Progenitor cell of endocrine pancreas (in vitro differentiated cells): ENCODE data around the gene CACNA2D4. TPM values are rescaled to one million over a fixed set of nuclear protein-coding genes. Genes with fewer than 3 reads are reported as not detected.
A peak's percentile ranks its signal among the peaks of the same experiment; 100 is the strongest.

ENCODE experiments used
- DNase-seq: peaks from one replicate; pipeline ENCODE4 v3.0.0; 2021; ENCODE audit warnings: low spot score; ENCODE audit not compliant: unreplicated experiment
- H3K27ac Mint-ChIP-seq: 2 replicates; pipeline ENCODE4 v1.8.0; 2021; ENCODE audit warnings: mild to moderate bottlenecking, moderate library complexity, mixed read lengths
- H3K27me3 Mint-ChIP-seq: 2 replicates; pipeline ENCODE4 v1.8.0; 2021; ENCODE audit warnings: mixed read lengths
- H3K36me3 Mint-ChIP-seq: 2 replicates; pipeline ENCODE4 v1.8.0; 2022; ENCODE audit warnings: mixed read lengths; ENCODE audit not compliant: insufficient read depth
- H3K4me1 Mint-ChIP-seq: 2 replicates; pipeline ENCODE4 v1.8.0; 2021; ENCODE audit warnings: low read depth, mixed read lengths
- H3K4me3 Mint-ChIP-seq: 2 replicates; pipeline ENCODE4 v1.8.0; 2021; ENCODE audit warnings: low read depth, mild to moderate bottlenecking, moderate library complexity, mixed read lengths
- H3K9me3 Mint-ChIP-seq: 2 replicates; pipeline ENCODE4 v1.8.0; 2021; ENCODE audit warnings: low read depth, mixed read lengths
- total RNA-seq: library from RNA; stranded (reverse); gene quantifications from 2 replicates; pipeline ENCODE4 v1.2.1, GENCODE V29; 2021
- TF ChIP-seq, protein P1 (sequence below): fragments of 200-600 bp; sonication (generic); IDR thresholded peaks from one replicate; pipeline ENCODE4 v1.5.0; 2021; ENCODE audit warnings: antibody characterized with exemption, mild to moderate bottlenecking; ENCODE audit not compliant: unreplicated experiment

Gene CACNA2D4
- total RNA-seq, 1 donor from 2014 or later: 0.34 TPM

DNA sequence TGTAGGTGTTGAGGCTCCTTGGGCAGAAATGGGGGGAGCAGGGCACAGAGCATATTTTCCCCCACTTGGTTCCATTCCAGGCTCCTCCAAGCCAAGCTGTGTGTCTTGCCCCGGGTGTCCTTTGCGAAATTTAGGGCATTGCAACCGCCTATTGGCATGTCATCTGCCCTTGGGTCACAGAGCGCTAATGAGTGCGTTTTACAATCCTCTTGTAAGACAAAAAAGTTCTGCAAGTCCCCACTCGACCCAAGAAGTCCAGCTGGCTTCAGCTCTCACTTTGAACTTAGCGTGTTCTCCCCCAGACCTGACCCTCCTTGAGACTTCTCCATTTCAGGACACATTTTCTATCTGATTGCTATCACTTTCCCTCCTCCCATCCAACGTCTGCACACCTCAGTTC lies 104.2 kb downstream of the CACNA2D4 start:
- Mint-ChIP-seq H3K9me3 (no peaks in the 10 kb centered on the region), H3K4me3 (no peak overlapping the region), H3K36me3 (no peaks in the 10 kb centered on the region), H3K27ac (no peak overlapping the region), H3K4me1 (peaks cover 13% of the 10 kb centered on the region), H3K27me3 (peaks cover 26% of the 10 kb centered on the region)
- TF ChIP-seq, protein P1, sequence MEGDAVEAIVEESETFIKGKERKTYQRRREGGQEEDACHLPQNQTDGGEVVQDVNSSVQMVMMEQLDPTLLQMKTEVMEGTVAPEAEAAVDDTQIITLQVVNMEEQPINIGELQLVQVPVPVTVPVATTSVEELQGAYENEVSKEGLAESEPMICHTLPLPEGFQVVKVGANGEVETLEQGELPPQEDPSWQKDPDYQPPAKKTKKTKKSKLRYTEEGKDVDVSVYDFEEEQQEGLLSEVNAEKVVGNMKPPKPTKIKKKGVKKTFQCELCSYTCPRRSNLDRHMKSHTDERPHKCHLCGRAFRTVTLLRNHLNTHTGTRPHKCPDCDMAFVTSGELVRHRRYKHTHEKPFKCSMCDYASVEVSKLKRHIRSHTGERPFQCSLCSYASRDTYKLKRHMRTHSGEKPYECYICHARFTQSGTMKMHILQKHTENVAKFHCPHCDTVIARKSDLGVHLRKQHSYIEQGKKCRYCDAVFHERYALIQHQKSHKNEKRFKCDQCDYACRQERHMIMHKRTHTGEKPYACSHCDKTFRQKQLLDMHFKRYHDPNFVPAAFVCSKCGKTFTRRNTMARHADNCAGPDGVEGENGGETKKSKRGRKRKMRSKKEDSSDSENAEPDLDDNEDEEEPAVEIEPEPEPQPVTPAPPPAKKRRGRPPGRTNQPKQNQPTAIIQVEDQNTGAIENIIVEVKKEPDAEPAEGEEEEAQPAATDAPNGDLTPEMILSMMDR: no peak
- no peak for DNase-seq

DNA sequence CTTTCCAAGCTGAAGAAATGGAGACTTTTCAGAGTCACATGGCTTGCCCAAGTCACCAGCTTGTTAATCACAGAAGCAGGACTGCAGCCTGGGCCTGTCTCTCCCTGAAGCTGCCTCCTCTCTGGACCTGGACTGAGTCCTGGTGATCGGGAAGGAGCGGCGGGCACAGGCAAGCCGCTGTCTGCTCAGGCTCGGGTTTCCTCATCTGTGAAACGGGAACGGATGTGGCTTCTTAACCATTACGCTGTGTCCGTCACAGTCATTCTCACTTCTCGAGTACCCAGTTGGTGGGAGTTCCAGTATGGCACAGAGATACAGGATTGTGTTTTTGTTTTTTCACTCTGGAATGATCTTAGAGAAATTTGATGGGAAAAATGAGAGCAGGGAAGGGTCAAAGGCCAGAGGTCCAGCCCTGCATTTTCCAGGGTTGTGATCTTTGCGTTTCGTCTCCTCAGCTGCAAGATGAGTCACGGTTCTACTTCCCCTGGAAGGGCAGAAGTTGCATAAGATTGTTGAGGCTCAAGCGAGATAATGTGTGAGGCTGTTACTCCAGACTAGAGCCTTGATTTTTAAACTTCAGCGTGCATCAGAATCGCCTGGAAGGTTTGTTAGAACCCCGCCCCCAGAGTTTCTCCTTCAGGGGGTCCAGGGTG lies 105.7 kb downstream of the CACNA2D4 start:
- peaks cover 10% of the 10 kb centered on the region for H3K4me1 Mint-ChIP-seq
- H3K27me3 Mint-ChIP-seq: peaks cover 22% of the 10 kb centered on the region
- H3K4me3 Mint-ChIP-seq: no peak overlapping the region
- H3K27ac Mint-ChIP-seq: no peak overlapping the region
- no peaks in the 10 kb centered on the region for H3K9me3 Mint-ChIP-seq
- H3K36me3 Mint-ChIP-seq: no peaks in the 10 kb centered on the region
- no peak for DNase-seq
- TF ChIP-seq, protein P1: no peak

DNA sequence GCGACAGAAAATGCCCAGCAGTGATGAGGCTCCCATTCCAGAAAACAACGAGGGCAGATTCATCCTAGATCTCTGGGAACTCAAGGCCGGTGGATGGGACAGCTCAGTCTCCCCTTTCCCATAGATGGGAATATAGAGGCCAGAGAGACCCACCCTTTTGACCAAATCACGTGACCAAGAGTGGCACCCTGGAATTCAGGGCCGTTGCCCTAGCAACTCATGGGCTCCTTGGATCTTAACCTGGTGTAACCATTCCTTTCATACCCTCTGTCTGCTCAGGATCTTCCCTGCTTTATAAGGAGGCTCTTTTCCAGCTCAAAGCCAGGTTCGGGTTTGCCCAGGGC lies 106.5 kb downstream of the CACNA2D4 start:
- peaks cover 10% of the 10 kb centered on the region for H3K4me1 Mint-ChIP-seq
- TF ChIP-seq, protein P1: no peak
- H3K36me3 Mint-ChIP-seq: no peaks in the 10 kb centered on the region
- H3K27me3 Mint-ChIP-seq: peaks cover 22% of the 10 kb centered on the region
- no peak overlapping the region for H3K4me3 Mint-ChIP-seq
- no peaks in the 10 kb centered on the region for H3K9me3 Mint-ChIP-seq
- peak overlapping the region; percentile 7 for H3K27ac Mint-ChIP-seq
- no peak for DNase-seq

DNA sequence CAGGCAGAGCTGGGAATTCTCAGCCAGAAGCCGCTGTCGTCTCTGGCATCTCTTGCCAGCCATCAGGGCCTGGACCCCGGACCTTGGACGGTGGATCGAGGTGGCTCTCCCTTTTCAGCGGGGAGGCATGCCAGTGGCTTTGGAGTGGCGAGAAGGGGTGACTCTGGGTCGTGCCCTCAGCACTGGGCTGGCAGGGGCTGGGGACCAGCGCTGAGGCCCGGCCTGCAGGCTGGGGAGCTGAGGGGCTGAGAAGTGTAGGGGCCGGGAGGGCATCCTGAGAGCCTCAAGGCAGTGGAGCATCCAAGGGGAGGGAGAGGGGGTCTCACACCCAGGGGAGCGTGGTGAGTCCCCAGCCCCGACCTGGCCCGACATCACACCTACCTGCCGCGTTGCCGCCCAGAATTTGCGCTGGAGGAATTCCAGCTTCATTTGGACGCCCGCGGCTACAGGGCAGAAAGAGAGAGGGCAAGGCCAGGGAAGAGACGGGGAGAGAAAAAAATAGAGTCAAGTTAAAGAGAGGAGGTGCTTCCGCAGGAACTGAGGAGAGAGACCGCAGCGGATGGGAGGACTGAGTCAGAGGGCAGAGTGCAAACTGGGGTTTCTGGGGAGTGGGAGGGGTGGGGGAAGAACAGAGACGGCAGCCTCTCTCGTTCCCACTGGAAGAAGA lies 107.0 kb downstream of the CACNA2D4 start:
- Mint-ChIP-seq H3K27me3 (peaks cover 22% of the 10 kb centered on the region), H3K4me1 (peaks cover 8% of the 10 kb centered on the region), H3K27ac (no peak overlapping the region), H3K36me3 (no peaks in the 10 kb centered on the region), H3K4me3 (no peak overlapping the region), H3K9me3 (no peaks in the 10 kb centered on the region)
- no peak for DNase-seq
- TF ChIP-seq, protein P1: no peak

DNA sequence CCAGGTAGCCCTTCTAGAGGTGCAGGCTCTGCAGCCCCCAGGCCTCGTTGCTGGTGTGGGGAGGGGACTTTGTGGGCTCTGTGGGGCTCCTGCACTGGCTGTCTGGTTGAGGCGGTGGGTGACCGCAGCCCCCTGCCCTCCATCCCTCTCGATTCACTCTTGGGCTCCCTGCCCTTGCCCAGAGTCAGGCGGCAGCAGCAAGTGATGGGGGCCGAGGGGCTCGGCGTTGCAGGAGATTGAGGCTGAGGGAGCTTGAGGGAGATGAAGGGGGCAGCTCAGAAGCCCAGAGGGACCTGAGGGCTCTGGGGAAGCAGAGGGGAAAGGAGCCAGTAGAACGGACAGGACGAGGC lies 107.5 kb downstream of the CACNA2D4 start:
- H3K4me1 Mint-ChIP-seq: peaks cover 2% of the 10 kb centered on the region
- H3K9me3 Mint-ChIP-seq: no peaks in the 10 kb centered on the region
- DNase-seq: no peak
- no peaks in the 10 kb centered on the region for H3K36me3 Mint-ChIP-seq
- no peak overlapping the region for H3K27ac Mint-ChIP-seq
- no peak overlapping the region for H3K4me3 Mint-ChIP-seq
- H3K27me3 Mint-ChIP-seq: peaks cover 22% of the 10 kb centered on the region
- TF ChIP-seq, protein P1: no peak
